Kidney glomerular epithelial cell (primary cell): Measurements from ENCODE around the gene IQCF2.
"Not testable (repeated sequence)": the region's sequence is repeated elsewhere in the genome, so short reads cannot be mapped to it uniquely, and the experiment has no call there.

Source experiments
- DNase-seq: peaks from one replicate; lab custom pipeline; 2025; lab: John Stamatoyannopoulos, UW

IQCF2 gene

GRCh38 chr3:51860703-51861665 lies at the start of gene IQCF2:
Gene IQCF2 (plus strand): TSS chr3:51861615. CDS start chr3:51861667, 52 bp downstream.
- no peak for DNase-seq

GRCh38 chr3:51813539-51813938 lies 47.9 kb upstream of the IQCF2 start:
- no peak for DNase-seq

GRCh38 chr3:51814034-51814433 lies 47.4 kb upstream of the IQCF2 start:
- no peak for DNase-seq

- no peak for DNase-seq
These were observed 45.8 kb upstream of the IQCF2 start for GRCh38 chr3:51815614-51816013.

- DNase-seq, result no peak
These were observed 44.7 kb upstream of the IQCF2 start for GRCh38 chr3:51816723-51817122.

GRCh38 chr3:51817375-51817774 lies 44.0 kb upstream of the IQCF2 start:
- DNase-seq, result no peak

GRCh38 chr3:51819151-51819550 lies 42.3 kb upstream of the IQCF2 start:
- no peak for DNase-seq

GRCh38 chr3:51819709-51820406 lies 41.6 kb upstream of the IQCF2 start:
- no peak for DNase-seq

- DNase-seq, result no peak
These were observed 33.1 kb upstream of the IQCF2 start for GRCh38 chr3:51828297-51828696.

- no peak for DNase-seq
These were observed 31.1 kb upstream of the IQCF2 start for GRCh38 chr3:51830345-51830744.

GRCh38 chr3:51830836-51831385 lies 30.5 kb upstream of the IQCF2 start:
- DNase-seq, result no peak

- no peak for DNase-seq
These were observed 24.8 kb upstream of the IQCF2 start for GRCh38 chr3:51836606-51837005.

GRCh38 chr3:51845129-51845528 lies 16.3 kb upstream of the IQCF2 start:
- no peak for DNase-seq

- DNase-seq, result not testable (repeated sequence)
These were observed 6.0 kb upstream of the IQCF2 start for GRCh38 chr3:51855411-51855810.

GRCh38 chr3:51862886-51863285 lies 1.5 kb downstream of the IQCF2 start:
- DNase-seq, result no peak

- not testable (repeated sequence) for DNase-seq
These were observed 7.5 kb downstream of the IQCF2 start for GRCh38 chr3:51868896-51869295.

- no peak for DNase-seq
These were observed 7.9 kb downstream of the IQCF2 start for GRCh38 chr3:51869304-51869703.

GRCh38 chr3:51873253-51873766 lies 11.9 kb downstream of the IQCF2 start:
- no peak for DNase-seq

GRCh38 chr3:51873876-51874275 lies 12.5 kb downstream of the IQCF2 start:
- DNase-seq, result no peak

- no peak for DNase-seq
These were observed 13.0 kb downstream of the IQCF2 start for GRCh38 chr3:51874411-51874810.

GRCh38 chr3:51874889-51875288 lies 13.5 kb downstream of the IQCF2 start:
- no peak for DNase-seq

GRCh38 chr3:51875501-51875900 lies 14.1 kb downstream of the IQCF2 start, which contains the start of gene IQCF5:
Gene IQCF5 (minus strand): TSS chr3:51875601. CDS start chr3:51875531, 70 bp downstream.
- DNase-seq, result no peak
